Stomach (tissue), 9 donors: ENCODE results near the gene RGS3. TPM values are rescaled to one million over a fixed set of nuclear protein-coding genes. Genes with fewer than 3 reads are reported as not detected.
A peak's percentile ranks its signal among the peaks of the same experiment; 100 is the strongest.
"Not testable (repeated sequence)": the region's sequence is repeated elsewhere in the genome, so short reads cannot be mapped to it uniquely, and the experiment has no call there.

Experiments used
- DNase-seq, 2 donors: peaks; one replicate each; pipeline versions ENCODE4 v3.0.0 to v3.0.0-alpha.2; 2013 to 2019
- H3K27ac ChIP-seq, 5 donors: fragments of 200-600 bp in 4 of 5; sonication (generic) in 4 of 5; one replicate each; pipeline ENCODE4 v1.5.1; 2013 to 2019; ENCODE audit warnings: mild to moderate bottlenecking in 1 of 5, moderate library complexity in 1 of 5
- H3K27me3 ChIP-seq, 3 donors: fragments of 200-600 bp; sonication (generic); one replicate each; pipeline ENCODE4 v1.5.1; 2017 to 2019; ENCODE audit warnings: mixed run types in 1 of 3
- H3K36me3 ChIP-seq, 4 donors: fragments of 200-600 bp; sonication (generic); 1 replicate in 3 of 4; 2 replicates in 1 of 4; pipeline ENCODE4 v1.5.1; 2016 to 2019
- H3K4me1 ChIP-seq, 4 donors: fragments of 200-600 bp; sonication (generic); one replicate each; pipeline ENCODE4 v1.5.1; 2016 to 2019
- H3K4me3 ChIP-seq, 4 donors: fragments of 200-600 bp; sonication (generic) in 3 of 4; one replicate each; pipeline ENCODE4 v1.5.1; 2016 to 2019; ENCODE audit warnings: mild to moderate bottlenecking in 1 of 4
- H3K9me3 ChIP-seq, 4 donors: fragments of 200-600 bp; sonication (generic); one replicate each; pipeline ENCODE4 v1.5.1; 2016 to 2019
- CTCF ChIP-seq, 7 experiments: fragments of 450-650 bp in 4 of 7; fragments of 200-600 bp in 3 of 7; sonication (generic) in 3 of 7; IDR thresholded peaks; one replicate each; pipeline ENCODE4 v1.5.1; 2016 to 2019; ENCODE audit warnings: antibody characterized with exemption in 7 of 7, control low read depth in 2 of 7, mild to moderate bottlenecking in 1 of 7
- EP300 ChIP-seq: sonication (generic); formaldehyde crosslinking; IDR thresholded peaks from one replicate; pipeline ENCODE4 v1.6.1; 2017; ENCODE audit warnings: antibody characterized with exemption
- POLR2A ChIP-seq, 4 donors: fragments of 450-650 bp; IDR thresholded peaks; one replicate each; pipeline ENCODE4 v1.6.1; 2016; ENCODE audit warnings: antibody characterized with exemption in 4 of 4, control low read depth in 2 of 4, mild to moderate bottlenecking in 1 of 4, moderate library complexity in 1 of 4
- POLR2AphosphoS5 ChIP-seq, 3 donors: sonication (generic); formaldehyde crosslinking; IDR thresholded peaks; one replicate each; pipeline ENCODE4 v1.6.1; 2016; ENCODE audit warnings: antibody characterized with exemption in 3 of 3
- WGBS, 5 donors: extraction: QIAGEN DNeasy Blood & Tissue Kit in 3 of 5; methylation state at CpG; one replicate each; pipeline versions ENCODE4 v1.1.5 to v1.1.7; 2013 to 2018; 5-methylcytosine and 5-hydroxymethylcytosine counted together
- intact Hi-C: fragments of 100-400 bp; cut with DNase I; formaldehyde crosslinking; loops from one replicate; pipeline ENCODE4 v1.15.1; 2023; ENCODE audit warnings: low total_unique reads
- polyA plus RNA-seq, 3 donors: library from polyadenylated mRNA; stranded (reverse); fragments of 200-250 nt; gene quantifications; one replicate each; pipeline ENCODE4 v1.2.3, GENCODE V29; 2013
- total RNA-seq, 5 donors: library from RNA; depleted of rRNA; stranded (reverse); fragments of >200 nt; gene quantifications; one replicate each; pipeline versions ENCODE4 v1.1.0 to v1.2.3, GENCODE V29; 2014 to 2016
- donor health status: healthy with polysubstance abuse.
- donor health status: Bipolar disorder and iron deficiency.
- donor health status: healthy.

The RGS3 gene
- total and polyA plus RNA-seq, 8 donors = 26.6 to 71.4 (median 35.7) TPM

GRCh38 chr9:113428062-113428615 lies 35.4 kb upstream of the RGS3 start:
- DNase-seq = peak in 1 of 2 donors; percentile 27
- WGBS, 5 donors = 88 to 96% (median 95%) methylated on average over 1 of the region's 1 CpG

DNA sequence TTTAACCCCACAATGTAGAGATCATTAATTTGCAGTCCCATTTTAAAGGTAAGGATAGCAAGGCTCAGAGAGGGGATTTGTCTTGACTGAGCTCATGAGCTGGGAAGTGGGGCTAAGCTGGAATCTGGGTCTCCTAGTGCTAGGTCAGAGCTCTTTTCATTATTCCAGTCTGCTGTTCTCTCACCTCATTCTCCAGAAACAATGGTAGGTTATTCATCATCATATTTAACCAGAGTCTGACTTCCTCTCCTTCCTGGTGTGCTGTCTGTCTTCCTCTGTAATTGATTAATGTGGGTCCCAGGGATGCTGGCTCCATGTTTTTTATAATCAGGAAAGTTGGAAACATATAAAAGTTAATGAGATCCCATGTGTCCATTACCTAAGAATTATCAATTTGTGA lies 32.3 kb upstream of the RGS3 start:
- Histone ChIP-seq H3K27ac (no peak overlapping the region), H3K27me3 (no peaks in the 10 kb centered on the region), H3K4me1 (no peaks in the 10 kb centered on the region), H3K9me3 (no peaks in the 10 kb centered on the region), H3K36me3 (no peaks in the 10 kb centered on the region), H3K4me3 (no peak overlapping the region)
- DNase-seq = no peak
- intact Hi-C loops = no loop called here
- TF ChIP-seq POLR2A (IDR thresholded peaks at IDR 0.05) (no peak), EP300 (no peak), POLR2AphosphoS5 (IDR thresholded peaks at IDR 0.05) (no peak), CTCF (IDR thresholded peaks at IDR 0.05) (no peak)

More at GRCh38 chr9:113428062-113428615, 35.4 kb upstream of the RGS3 start:
- Histone ChIP-seq H3K9me3 (no peaks in the 10 kb centered on the region), H3K36me3 (no peaks in the 10 kb centered on the region), H3K4me1 (no peaks in the 10 kb centered on the region), H3K27ac (no peak overlapping the region), H3K4me3 (no peak overlapping the region), H3K27me3 (no peaks in the 10 kb centered on the region)
- TF ChIP-seq POLR2AphosphoS5 (IDR thresholded peaks at IDR 0.05) (no peak), POLR2A (IDR thresholded peaks at IDR 0.05) (no peak), CTCF (IDR thresholded peaks at IDR 0.05) (no peak), EP300 (no peak)
- intact Hi-C loops = no loop called here

- TF ChIP-seq POLR2A (IDR thresholded peaks at IDR 0.05) = no peak
- no peak for TF ChIP-seq POLR2AphosphoS5 (IDR thresholded peaks at IDR 0.05)
- no peak for TF ChIP-seq CTCF (IDR thresholded peaks at IDR 0.05)
- TF ChIP-seq EP300 = no peak
- intact Hi-C loops = no loop called here
- H3K4me1 ChIP-seq = no peaks in the 10 kb centered on the region
- no peak overlapping the region for H3K4me3 ChIP-seq
- no peak overlapping the region for H3K27ac ChIP-seq
- no peaks in the 10 kb centered on the region for H3K9me3 ChIP-seq
- no peaks in the 10 kb centered on the region for H3K27me3 ChIP-seq
- no peaks in the 10 kb centered on the region for H3K36me3 ChIP-seq
- DNase-seq = no peak
- WGBS, 5 donors = 68 to 77% (median 76%) methylated on average over 4 of the region's 4 CpGs
Measured at GRCh38 chr9:113436728-113437515, 26.6 kb upstream of the RGS3 start.

DNA sequence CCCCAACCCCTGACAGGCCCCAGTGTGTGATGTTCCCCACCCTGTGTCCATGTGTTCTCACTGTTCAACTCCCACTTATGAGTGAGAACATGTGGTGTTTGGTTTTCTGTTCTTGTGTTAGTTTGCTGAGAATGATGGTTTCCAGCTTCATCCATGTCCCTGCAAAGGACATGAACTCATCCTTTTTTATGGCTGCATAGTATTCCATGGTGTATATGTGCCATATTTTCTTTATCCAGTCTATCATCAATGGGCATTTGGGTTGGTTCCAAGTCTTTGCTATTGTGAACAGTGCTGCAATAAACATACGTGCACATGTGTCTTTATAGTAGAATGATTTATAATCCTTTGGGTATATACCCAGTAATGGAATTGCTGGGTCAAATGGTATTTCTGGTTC lies 25.8 kb upstream of the RGS3 start:
- H3K27me3 ChIP-seq, H3K36me3 ChIP-seq, intact Hi-C loops, H3K4me1 ChIP-seq, H3K27ac ChIP-seq, H3K9me3 ChIP-seq, DNase-seq, H3K4me3 ChIP-seq: not testable (repeated sequence)
- WGBS, 5 donors = 86 to 100% (median 95%) methylated on average over 1 of the region's 1 CpG

DNA sequence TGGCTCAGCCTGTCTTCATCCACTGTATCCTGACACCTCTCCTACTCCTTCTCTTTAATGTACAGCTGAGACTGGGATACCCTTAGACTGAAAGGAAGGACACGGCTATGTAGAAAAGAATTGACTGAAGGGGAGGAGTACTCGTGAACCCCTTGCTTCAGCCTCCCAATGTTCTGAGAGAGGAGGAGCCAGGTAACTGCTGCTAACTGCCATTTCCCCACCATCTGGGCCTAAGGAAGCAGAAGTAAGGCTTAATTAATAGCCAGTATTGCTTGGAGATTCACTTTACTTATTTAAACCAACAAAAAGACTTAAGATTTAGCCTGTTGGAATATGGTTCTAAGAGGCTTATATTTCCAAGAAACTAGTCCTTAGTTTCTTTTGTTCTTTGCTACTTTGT lies 18.8 kb upstream of the RGS3 start:
- Histone ChIP-seq H3K36me3 (no peaks in the 10 kb centered on the region), H3K27me3 (no peaks in the 10 kb centered on the region), H3K9me3 (no peaks in the 10 kb centered on the region), H3K4me3 (no peak overlapping the region), H3K27ac (no peak overlapping the region), H3K4me1 (peaks cover 0 to 14% (median 2%) of the 10 kb centered on the region in 4 donors)
- intact Hi-C loops = loop anchor here (5.0 kb wide), 2 partner anchors 143 to 213 kb away; no protein-coding TSS in a partner anchor
- TF ChIP-seq POLR2A (IDR thresholded peaks at IDR 0.05) = no peak
- no peak for TF ChIP-seq POLR2AphosphoS5 (IDR thresholded peaks at IDR 0.05)
- no peak for TF ChIP-seq EP300
- 80 to 100% (median 84%) methylated on average over 2 of the region's 2 CpGs for WGBS, 5 donors
- DNase-seq = no peak
